GM23248 (cell line): Measurements from ENCODE around the gene LDLRAD4. TPM values are rescaled to one million over a fixed set of nuclear protein-coding genes. Genes with fewer than 3 reads are reported as not detected.

Source experiments
- DNase-seq: peaks from one replicate; pipeline ENCODE4 v3.0.0-alpha.2; 2015
- H2AFZ ChIP-seq: fragments of 200-600 bp; sonication (generic); 2 replicates; pipeline ENCODE4 v1.6.1; 2016; ENCODE audit warnings: antibody characterized with exemption
- H3F3A ChIP-seq: fragments of 200-600 bp; sonication (generic); 2 replicates; pipeline ENCODE4 v1.6.1; 2016; ENCODE audit warnings: mild to moderate bottlenecking, antibody characterized with exemption, mixed run types; ENCODE audit not compliant: insufficient read depth
- H3K27ac ChIP-seq: fragments of 200-600 bp; sonication (generic); 2 replicates; pipeline ENCODE4 v1.5.1; 2016; ENCODE audit warnings: mild to moderate bottlenecking
- H3K27me3 ChIP-seq: fragments of 200-600 bp; sonication (generic); replicated peaks from 2 replicates; pipeline ENCODE4 v1.6.1; 2016; ENCODE audit warnings: mild to moderate bottlenecking; ENCODE audit not compliant: insufficient read depth
- H3K36me3 ChIP-seq: fragments of 200-600 bp; sonication (generic); 2 replicates; pipeline ENCODE4 v1.6.1; 2016; ENCODE audit warnings: low read depth, mild to moderate bottlenecking
- H3K4me1 ChIP-seq: fragments of 200-600 bp; sonication (generic); 2 replicates; pipeline ENCODE4 v1.6.1; 2016; ENCODE audit warnings: mild to moderate bottlenecking; ENCODE audit not compliant: insufficient read depth
- H3K4me2 ChIP-seq: fragments of 200-600 bp; sonication (generic); one replicate; pipeline ENCODE4 v1.6.1; 2016; ENCODE audit warnings: mild to moderate bottlenecking; ENCODE audit not compliant: unreplicated experiment
- H3K4me3 ChIP-seq: fragments of 200-600 bp; sonication (generic); 2 replicates; pipeline ENCODE4 v1.5.1; 2016; ENCODE audit warnings: mild to moderate bottlenecking
- H3K79me2 ChIP-seq: fragments of 200-600 bp; sonication (generic); 2 replicates; pipeline ENCODE4 v1.6.1; 2016; ENCODE audit warnings: mild to moderate bottlenecking; ENCODE audit not compliant: insufficient read depth
- H3K9ac ChIP-seq: fragments of 200-600 bp; sonication (generic); 2 replicates; pipeline ENCODE4 v1.6.1; 2016; ENCODE audit warnings: mild to moderate bottlenecking
- H3K9me2 ChIP-seq: fragments of 200-600 bp; sonication (generic); 2 replicates; pipeline ENCODE4 v1.6.1; 2016; ENCODE audit warnings: mixed run types, mild to moderate bottlenecking, moderate library complexity; ENCODE audit not compliant: insufficient read depth
- H3K9me3 ChIP-seq: fragments of 200-600 bp; sonication (generic); one replicate; pipeline ENCODE4 v1.6.1; 2017; ENCODE audit warnings: low read depth
- H4K20me1 ChIP-seq: fragments of 200-600 bp; sonication (generic); 2 replicates; pipeline ENCODE4 v1.6.0; 2016; ENCODE audit not compliant: insufficient read depth
- EZH2 ChIP-seq: fragments of 200-600 bp; sonication (generic); IDR thresholded peaks from 2 replicates; pipeline ENCODE4 v1.6.1; 2018; ENCODE audit warnings: antibody characterized with exemption, mild to moderate bottlenecking; ENCODE audit not compliant: insufficient read depth, poor library complexity, severe bottlenecking
- EZH2phosphoT487 ChIP-seq: fragments of 200-600 bp; sonication (generic); IDR thresholded peaks from 2 replicates; pipeline ENCODE4 v1.6.1; 2018; ENCODE audit warnings: antibody characterized with exemption, moderate library complexity, mild to moderate bottlenecking, low read depth; ENCODE audit not compliant: insufficient read depth
- WGBS, 2 experiments: methylation state at CpG; one replicate each; pipeline ENCODE4 v1.1.6; 2015 to 2017; ENCODE audit warnings: low lambda C conversion rate in 2 of 2, low coverage in 1 of 2; ENCODE audit errors: missing lambda C conversion rate in 2 of 2; 5-methylcytosine and 5-hydroxymethylcytosine counted together
- in situ Hi-C: fragments of 300-500 bp; cut with MboI; formaldehyde crosslinking; loops from 2 replicates; pipeline ENCODE4 v1.15.0; 2020
- polyA plus RNA-seq: library from polyadenylated mRNA; unstranded; fragments of >200 nt; fragmentation: Nextera tagmentation; extraction: Ambion mirVana; gene quantifications from 2 replicates; pipeline ENCODE4 v1.2.1, GENCODE V29; 2016
- total RNA-seq: library from RNA; depleted of rRNA; stranded (reverse); fragments of >200 nt; shearing (Covaris generic); gene quantifications from 2 replicates; pipeline ENCODE4 v1.2.3, GENCODE V29; 2014

LDLRAD4 gene
- total and polyA plus RNA-seq, 2 experiments from 2014 or later: not detected

GRCh38 chr18:13438507-13439056 is 220.0 kb downstream of the LDLRAD4 start:
- in situ Hi-C loops: no loop called here
- H2AFZ ChIP-seq: no peak overlapping the region
- no peak overlapping the region for H3K27ac ChIP-seq
- 91 to 93% methylated on average over 4 of the region's 4 CpGs for whole genome bisulfite sequencing, 2 experiments
- no peaks in the 10 kb centered on the region for H3K36me3 ChIP-seq
- no peaks in the 10 kb centered on the region for H3K27me3 ChIP-seq
- no peaks in the 10 kb centered on the region for H4K20me1 ChIP-seq
- H3K4me1 ChIP-seq: peaks cover 13% of the 10 kb centered on the region; the same call in 1 of the 2 replicates
- H3K79me2 ChIP-seq: no peaks in the 10 kb centered on the region
- H3K9me2 ChIP-seq: no peaks in the 10 kb centered on the region
- DNase-seq: no peak
- H3F3A ChIP-seq: peaks cover 16% of the 10 kb centered on the region; the same call in 1 of the 2 replicates
- H3K9ac ChIP-seq: no peak overlapping the region
- TF ChIP-seq EZH2phosphoT487 (no peak), EZH2 (no peak)
- H3K9me3 ChIP-seq: no peaks in the 10 kb centered on the region
- no peak overlapping the region for H3K4me3 ChIP-seq
- H3K4me2 ChIP-seq: no peak overlapping the region

GRCh38 chr18:13439461-13439860 is 220.9 kb downstream of the LDLRAD4 start:
- 75 to 78% methylated on average over 7 of the region's 7 CpGs for whole genome bisulfite sequencing, 2 experiments
- Histone ChIP-seq H3K79me2 (no peaks in the 10 kb centered on the region), H3K4me2 (no peak overlapping the region), H3K9me2 (no peaks in the 10 kb centered on the region), H3K27ac (no peak overlapping the region), H2AFZ (no peak overlapping the region), H3K4me1 (peaks cover 10% of the 10 kb centered on the region; the same call in 1 of the 2 replicates), H3K36me3 (no peaks in the 10 kb centered on the region), H3K9me3 (no peaks in the 10 kb centered on the region), H4K20me1 (no peaks in the 10 kb centered on the region), H3F3A (peaks cover 16% of the 10 kb centered on the region; the same call in 1 of the 2 replicates), H3K9ac (no peak overlapping the region), H3K4me3 (no peak overlapping the region), H3K27me3 (peaks cover 5% of the 10 kb centered on the region; the same call in 1 of the 2 replicates)
- in situ Hi-C loops: no loop called here
- no peak for DNase-seq
- TF ChIP-seq EZH2phosphoT487 (no peak), EZH2 (no peak)

DNA sequence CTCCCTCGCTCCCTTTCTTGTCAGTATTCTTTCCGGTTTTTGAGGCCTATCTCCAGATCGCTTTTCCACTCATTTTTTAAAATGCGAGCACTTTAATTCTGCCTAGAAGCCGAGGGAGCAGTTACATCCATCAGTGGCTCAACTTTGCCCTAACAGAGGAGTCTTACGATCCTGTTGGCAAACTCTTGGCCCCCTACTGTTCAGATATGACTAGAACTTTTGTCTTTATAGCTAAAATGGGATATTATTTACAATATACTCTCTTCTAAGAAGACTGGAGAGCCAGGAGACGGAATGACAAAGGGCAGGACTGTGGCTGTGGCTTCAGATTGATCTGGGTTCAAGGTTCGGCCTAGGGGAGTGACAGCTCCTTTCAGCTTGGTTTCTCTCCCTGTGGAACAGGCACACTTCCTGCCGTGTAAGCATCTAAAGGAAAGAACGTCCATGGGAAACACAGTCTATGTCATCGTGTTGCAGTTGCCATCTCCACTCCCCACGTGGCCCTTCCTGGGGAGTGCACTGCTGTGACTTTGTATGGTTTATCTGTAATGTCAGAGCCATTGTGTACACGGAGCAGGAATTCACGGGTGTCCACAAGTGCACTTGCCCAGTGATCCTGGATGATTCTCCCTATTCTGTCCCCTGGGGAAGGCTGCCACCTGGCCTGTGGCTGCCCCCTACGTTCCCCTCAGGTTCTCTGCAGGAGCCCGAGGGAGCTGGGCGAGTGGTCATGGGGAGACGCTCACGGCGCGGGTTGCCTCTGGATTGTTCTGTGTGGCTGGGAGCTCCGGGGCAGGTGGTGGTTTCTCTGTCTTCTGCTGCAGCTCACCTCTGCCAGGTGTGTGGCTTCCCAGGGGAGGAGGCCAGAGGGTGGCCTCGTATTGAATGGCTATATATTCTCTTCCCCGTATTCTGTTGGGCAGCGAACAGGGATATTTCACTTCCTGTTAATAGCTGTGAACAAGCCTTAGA is 222.0 kb downstream of the LDLRAD4 start:
- no peak overlapping the region for H3K9ac ChIP-seq
- no peaks in the 10 kb centered on the region for H4K20me1 ChIP-seq
- H2AFZ ChIP-seq: no peak overlapping the region
- peaks cover 12% of the 10 kb centered on the region; the same call in 1 of the 2 replicates for H3F3A ChIP-seq
- 76 to 80% methylated on average over 25 of the region's 25 CpGs for WGBS, 2 experiments
- H3K4me3 ChIP-seq: no peak overlapping the region
- no peak for DNase-seq
- H3K4me1 ChIP-seq: peaks cover 7% of the 10 kb centered on the region; the same call in 1 of the 2 replicates
- no peaks in the 10 kb centered on the region for H3K79me2 ChIP-seq
- H3K36me3 ChIP-seq: no peaks in the 10 kb centered on the region
- H3K9me2 ChIP-seq: no peaks in the 10 kb centered on the region
- no peak for TF ChIP-seq EZH2phosphoT487
- no peak for TF ChIP-seq EZH2
- in situ Hi-C loops: no loop called here
- no peaks in the 10 kb centered on the region for H3K9me3 ChIP-seq
- H3K27ac ChIP-seq: no peak overlapping the region
- H3K27me3 ChIP-seq: peaks cover 5% of the 10 kb centered on the region; the same call in 1 of the 2 replicates
- no peak overlapping the region for H3K4me2 ChIP-seq

DNA sequence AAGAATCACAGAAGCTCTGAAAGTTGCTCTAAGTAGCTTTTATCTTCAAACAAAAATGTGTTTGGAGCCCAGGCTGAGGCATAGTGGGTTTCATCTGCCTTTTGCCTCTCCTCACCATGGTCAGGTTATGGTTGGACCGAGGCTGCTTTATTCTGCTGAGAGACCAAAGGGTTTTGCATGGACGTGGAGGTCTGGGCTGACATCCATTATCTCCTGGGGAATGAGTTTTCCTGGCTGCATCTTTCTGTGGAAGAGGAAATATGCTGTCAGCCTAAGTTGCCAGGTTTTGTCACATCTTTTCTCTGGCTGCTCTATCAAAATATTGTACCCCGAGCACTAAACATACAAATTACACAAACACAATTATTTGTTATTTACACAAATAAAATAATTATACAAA is 223.2 kb downstream of the LDLRAD4 start:
- no peaks in the 10 kb centered on the region for H4K20me1 ChIP-seq
- TF ChIP-seq EZH2 (no peak), EZH2phosphoT487 (no peak)
- no peaks in the 10 kb centered on the region for H3K4me1 ChIP-seq
- H3K36me3 ChIP-seq: no peaks in the 10 kb centered on the region
- H3K4me2 ChIP-seq: no peak overlapping the region
- no peak overlapping the region for H3K4me3 ChIP-seq
- H3K9me2 ChIP-seq: no peaks in the 10 kb centered on the region
- no peak for DNase-seq
- peaks cover 5% of the 10 kb centered on the region; the same call in 1 of the 2 replicates for H3K27me3 ChIP-seq
- H3F3A ChIP-seq: no peaks in the 10 kb centered on the region
- H3K27ac ChIP-seq: no peak overlapping the region
- WGBS, 2 experiments: 13% methylated on average over 3 of the region's 3 CpGs
- no peaks in the 10 kb centered on the region for H3K9me3 ChIP-seq
- H2AFZ ChIP-seq: no peak overlapping the region
- in situ Hi-C loops: no loop called here
- H3K9ac ChIP-seq: no peak overlapping the region
- H3K79me2 ChIP-seq: no peaks in the 10 kb centered on the region
